ENCODE measurements around the gene MAP2K7.
"Not testable (repeated sequence)": the region's sequence is repeated elsewhere in the genome, so short reads cannot be mapped to it uniquely, and the experiment has no call there.

MAP2K7 gene

GRCh38 chr19:7920519-7921301 is 17.0 kb downstream of the MAP2K7 start:
- DNase-seq, result peak; percentile 91 to 99 (median 98)

DNA sequence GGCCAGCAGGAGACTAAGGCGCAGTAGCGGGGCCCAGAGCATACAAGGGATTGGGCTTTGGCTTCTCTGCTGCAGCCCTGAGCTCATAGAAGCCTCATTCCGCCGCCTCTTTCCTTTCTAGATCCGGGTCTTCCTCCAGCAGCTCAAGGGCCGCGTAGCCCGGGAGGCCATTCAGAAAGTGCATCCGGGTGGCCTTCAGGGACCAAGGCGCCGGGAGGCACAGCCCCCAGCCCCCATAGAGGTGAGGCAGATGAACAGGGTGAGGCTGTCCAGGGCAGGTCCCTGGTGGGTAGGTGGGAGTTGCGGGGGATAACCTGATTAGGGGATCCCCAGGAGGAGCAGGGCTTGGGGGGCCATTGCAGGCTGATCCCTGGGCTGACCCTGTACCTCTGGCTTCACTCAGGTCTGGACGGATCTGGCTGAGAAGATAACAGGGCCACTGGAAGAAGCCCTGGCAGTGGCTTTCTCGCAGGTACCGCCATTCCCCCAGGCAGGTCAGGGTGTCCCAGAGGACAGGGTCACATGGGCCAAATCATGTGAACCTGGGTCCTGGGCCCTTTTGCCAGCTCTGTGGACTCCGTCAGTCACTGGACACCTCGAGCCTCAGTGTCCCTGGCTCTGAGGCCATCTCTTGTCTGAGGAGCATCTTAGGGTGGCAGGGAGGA is 17.8 kb downstream of the MAP2K7 start:
- DNase-seq, result no peak

DNA sequence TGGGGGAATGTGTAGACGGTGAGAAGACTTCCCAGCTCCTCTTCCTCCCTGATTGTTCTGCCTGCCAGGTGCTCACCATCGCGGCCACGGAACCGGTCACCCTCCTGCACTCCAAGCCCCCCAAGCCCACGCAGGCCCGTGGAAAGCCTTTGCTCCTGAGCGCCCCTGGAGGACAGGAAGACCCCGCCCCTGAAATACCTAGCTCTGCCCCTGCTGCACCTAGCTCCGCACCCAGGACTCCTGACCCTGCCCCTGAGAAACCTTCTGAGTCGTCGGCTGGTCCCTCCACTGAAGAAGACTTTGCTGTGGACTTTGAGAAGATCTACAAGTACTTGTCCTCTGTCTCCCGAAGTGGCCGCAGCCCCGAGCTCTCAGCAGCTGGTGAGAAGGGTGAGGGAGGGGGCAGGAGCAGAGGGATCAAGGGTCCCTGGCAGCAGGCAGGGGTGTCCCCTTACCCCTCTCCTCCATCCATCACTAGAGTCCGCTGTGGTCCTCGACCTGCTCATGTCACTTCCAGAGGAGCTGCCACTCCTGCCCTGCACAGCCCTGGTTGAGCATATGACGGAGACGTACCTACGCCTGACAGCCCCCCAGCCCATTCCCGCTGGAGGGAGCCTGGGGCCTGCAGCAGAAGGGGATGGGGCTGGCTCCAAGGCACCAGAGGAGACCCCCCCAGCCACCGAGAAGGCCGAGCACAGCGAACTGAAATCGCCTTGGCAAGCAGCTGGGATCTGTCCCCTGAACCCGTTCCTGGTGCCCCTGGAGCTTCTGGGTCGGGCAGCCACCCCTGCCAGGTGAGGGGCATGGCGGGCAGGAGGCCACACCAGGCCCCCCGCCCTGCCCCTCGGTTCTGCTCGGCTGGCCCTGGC is 18.5 kb downstream of the MAP2K7 start:
- DNase-seq, result no peak

GRCh38 chr19:7922836-7923195 is 19.1 kb downstream of the MAP2K7 start:
- DNase-seq, result no peak

- DNase-seq, result no peak
These were observed 19.9 kb downstream of the MAP2K7 start for GRCh38 chr19:7923295-7924191.

- no peak for DNase-seq
These were observed 20.6 kb downstream of the MAP2K7 start for GRCh38 chr19:7924241-7924640.

GRCh38 chr19:7924651-7925170 is 21.0 kb downstream of the MAP2K7 start:
- DNase-seq, result no peak

DNA sequence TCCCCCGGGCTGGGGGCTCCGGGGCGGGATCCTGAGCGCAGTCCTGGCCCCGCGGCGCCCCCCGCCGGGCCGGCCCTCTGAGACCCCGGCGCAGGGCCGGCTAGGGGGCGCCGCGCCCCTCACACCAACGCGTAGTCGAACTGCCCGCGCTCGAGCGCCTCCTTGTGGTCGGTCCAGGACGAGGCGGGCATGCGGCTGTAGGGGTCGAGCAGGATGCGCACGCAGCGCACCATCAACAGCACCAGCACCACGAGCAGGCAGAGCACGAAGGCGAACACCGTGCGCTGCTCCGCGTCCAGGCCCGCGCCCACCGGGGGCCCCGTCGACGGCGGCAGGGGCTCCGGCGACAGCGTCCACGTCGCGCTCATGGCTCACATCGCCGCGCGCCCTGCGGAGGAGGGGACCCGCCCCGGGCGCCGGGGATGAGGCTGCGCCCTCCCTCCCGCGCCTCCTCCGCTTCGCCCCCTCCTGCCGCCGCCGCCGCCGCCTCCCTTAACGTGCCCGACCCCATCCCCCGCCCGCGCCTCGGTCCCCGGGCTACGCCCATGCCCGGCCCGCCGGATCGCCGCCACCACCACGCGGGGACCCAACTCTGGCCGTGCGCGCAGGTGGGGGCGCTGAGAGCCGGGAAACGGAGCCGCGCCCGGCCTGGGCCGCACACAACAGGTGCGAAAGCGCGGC is 21.6 kb downstream of the MAP2K7 start:
- DNase-seq, result peak; percentile 58 to 88 (median 88)

GRCh38 chr19:7926021-7926726 is 22.5 kb downstream of the MAP2K7 start, which contains the start of gene CTXN1:
TSS of gene CTXN1 (minus strand) at chr19:7926135. CDS start at chr19:7925538, 597 bp downstream.
- DNase-seq, result peak; percentile 59 to 81 (median 78)

DNA sequence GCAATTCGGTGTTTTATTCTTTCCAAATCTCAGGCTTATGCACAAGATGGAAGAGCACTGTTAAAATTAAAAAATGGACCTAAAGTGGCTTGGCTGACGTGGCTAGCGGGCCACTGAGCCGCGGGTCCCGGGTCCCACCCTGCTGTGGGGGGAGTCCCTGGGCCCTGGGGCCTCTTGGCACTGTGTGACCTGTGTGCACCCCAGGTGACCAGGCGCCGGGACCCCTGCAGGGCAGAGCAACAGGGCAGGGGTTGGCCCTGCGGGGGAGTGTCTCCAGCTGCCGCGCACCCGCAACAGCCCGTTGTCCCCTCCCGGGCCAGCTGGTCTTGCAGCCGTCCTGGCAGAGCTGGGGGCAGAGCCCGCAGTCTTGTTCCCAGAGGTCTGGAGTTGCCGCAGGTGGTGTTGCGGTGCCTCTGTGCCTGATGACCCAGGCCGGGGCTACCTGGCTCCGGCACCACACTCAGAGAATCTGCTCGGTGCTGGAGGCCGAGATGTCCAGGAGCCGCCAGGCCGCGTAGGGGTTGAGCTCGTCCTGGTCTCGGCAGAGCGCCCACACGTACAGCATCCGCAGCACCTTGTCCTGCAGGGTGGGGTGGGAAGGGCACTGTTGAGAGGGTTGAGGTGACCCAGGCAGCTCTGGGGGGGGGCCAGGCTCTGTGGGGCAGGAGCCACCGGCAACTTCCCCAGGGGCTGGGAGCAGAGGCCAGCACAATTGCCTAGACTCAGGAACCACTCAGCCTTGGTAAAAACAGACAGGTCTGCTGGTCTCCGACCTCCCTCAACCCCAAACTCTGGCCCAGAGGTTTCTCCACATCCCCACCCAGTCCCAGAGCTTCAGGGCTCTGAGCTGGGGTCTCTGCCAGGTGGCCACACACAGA is 23.3 kb downstream of the MAP2K7 start:
- peak in 2 of 3 experiments; percentile 67 to 77 for DNase-seq

DNA sequence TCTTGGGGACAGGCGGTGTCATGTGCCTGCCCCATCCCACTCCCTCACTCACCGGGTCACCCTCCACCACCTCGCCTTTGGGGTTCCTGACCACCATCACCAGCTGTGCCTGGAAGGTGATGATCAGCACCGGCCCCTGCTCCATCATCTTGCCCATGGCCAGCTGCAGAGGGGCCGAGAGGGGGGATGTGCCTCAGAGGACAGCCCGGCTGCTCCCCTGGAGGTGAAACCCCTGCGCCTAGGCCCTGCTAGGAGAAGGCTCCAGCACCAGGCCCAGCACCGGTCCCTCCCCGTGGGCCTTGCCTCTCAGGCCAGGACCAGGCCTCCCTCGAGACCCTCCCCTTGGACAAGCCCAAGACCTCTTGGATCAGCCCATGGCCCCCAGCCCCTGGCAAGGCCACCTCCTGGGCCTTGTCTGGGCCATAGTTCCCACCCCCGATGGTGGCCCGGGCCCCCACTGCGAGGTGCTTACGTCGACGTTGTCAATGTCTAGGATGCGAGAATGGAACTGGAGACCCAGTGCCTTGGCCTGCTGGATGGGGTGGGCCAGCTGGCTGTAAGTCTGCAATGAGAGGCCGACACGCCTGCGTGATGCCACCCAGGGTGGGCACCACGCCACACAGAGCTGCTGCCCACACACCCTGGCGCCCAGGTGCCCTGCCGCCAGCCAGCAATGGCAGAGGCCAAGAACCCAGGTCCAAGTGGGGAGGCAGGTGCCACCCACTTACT is 24.1 kb downstream of the MAP2K7 start:
- DNase-seq, result no peak

GRCh38 chr19:7928334-7928706 is 24.6 kb downstream of the MAP2K7 start:
- no peak for DNase-seq

- DNase-seq, result peak in 2 of 3 experiments; percentile 28 to 50
These were observed 25.3 kb downstream of the MAP2K7 start for GRCh38 chr19:7928741-7929701.

- not testable (repeated sequence) for DNase-seq
These were observed 26.4 kb downstream of the MAP2K7 start for GRCh38 chr19:7930030-7930429.

- no peak for DNase-seq
These were observed 27.1 kb downstream of the MAP2K7 start for GRCh38 chr19:7930765-7931164.

DNA sequence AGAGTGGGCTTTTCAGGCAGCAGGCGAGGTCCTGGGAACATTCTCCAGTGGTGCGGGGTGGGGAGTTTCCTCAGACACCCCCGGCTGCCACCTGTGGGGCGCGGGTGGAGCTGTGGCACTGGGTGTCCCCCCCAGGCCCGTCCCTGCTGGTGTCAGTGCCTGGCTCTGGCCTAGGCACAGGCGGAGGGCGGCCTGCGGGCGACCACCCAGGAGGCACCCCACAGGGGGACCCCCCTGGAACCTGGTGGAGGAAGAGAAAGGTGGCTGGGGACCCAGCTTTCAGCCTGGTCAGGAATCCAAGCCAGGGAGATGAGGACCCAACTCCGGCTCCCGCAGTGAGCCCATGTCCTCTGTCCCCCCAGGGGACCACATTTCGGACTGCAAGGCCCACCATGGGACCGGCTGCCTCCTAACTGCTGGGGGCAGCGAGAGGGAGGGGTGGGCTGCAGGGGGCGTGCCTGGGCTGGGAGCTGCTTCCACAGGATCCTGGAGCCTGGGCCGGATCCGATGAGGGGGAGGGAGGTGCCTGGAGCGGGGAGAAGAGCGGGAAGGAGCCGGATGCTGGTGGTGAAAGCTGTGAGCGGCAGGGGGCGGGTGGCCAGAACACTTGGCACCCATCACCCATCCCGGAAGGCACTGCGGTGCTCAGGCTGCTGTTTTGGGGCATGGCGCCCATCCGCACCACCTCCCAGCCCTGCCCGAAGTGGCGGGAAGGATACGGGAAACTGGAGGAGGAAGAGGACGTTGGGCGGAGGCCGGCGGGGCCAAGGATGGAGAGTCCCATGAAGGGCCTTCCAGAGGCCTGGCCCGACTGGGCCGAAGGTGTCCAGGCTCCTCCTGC is 27.8 kb downstream of the MAP2K7 start:
- no peak for DNase-seq

Measured in NCI-H1417 (cell line).